Stimulated activated CD4-positive, alpha-beta T cell treated with anti-CD3 and anti-CD28 coated beads, Interleukin-15, amount 100 ng/mL, for 1 hour (primary cell): ENCODE data around the gene DNAJC12.
"Not testable (repeated sequence)": the region's sequence is repeated elsewhere in the genome, so short reads cannot be mapped to it uniquely, and the experiment has no call there.

Experiments
- DNase-seq, 2 donors: peaks; one replicate each; pipeline ENCODE4 v3.0.0-alpha.2; 2020; ENCODE audit warnings: low read depth in 1 of 2, low spot score in 1 of 2

DNAJC12 gene

GRCh38 chr10:67837541-67838314 lies at the start of gene DNAJC12:
DNAJC12 (minus strand) TSS chr10:67838188; CDS start chr10:67838011, 177 bp downstream.
- DNase-seq: no peak

- DNase-seq: peak; percentile 46 to 56
These were observed 47.1 kb upstream of the DNAJC12 start for GRCh38 chr10:67884842-67885670.

- DNase-seq: peak; percentile 90 to 92
These were observed 46.4 kb upstream of the DNAJC12 start, which contains the start of gene SIRT1 for GRCh38 chr10:67884313-67884841. SIRT1 (plus strand) TSS chr10:67884656; CDS start chr10:67884722, 66 bp downstream.

GRCh38 chr10:67883710-67884312 lies 45.8 kb upstream of the DNAJC12 start:
- no peak for DNase-seq

- no peak for DNase-seq
These were observed 40.1 kb upstream of the DNAJC12 start for GRCh38 chr10:67878133-67878532.

GRCh38 chr10:67877421-67877820 lies 39.4 kb upstream of the DNAJC12 start:
- not testable (repeated sequence) for DNase-seq

- no peak for DNase-seq
These were observed 37.6 kb upstream of the DNAJC12 start for GRCh38 chr10:67875340-67876238.

GRCh38 chr10:67869996-67870395 lies 32.0 kb upstream of the DNAJC12 start:
- no peak for DNase-seq

GRCh38 chr10:67868132-67868531 lies 30.1 kb upstream of the DNAJC12 start:
- DNase-seq: no peak

GRCh38 chr10:67864607-67865371 lies 26.8 kb upstream of the DNAJC12 start:
- DNase-seq: no peak

GRCh38 chr10:67863094-67863493 lies 25.1 kb upstream of the DNAJC12 start:
- no peak for DNase-seq

GRCh38 chr10:67861750-67862432 lies 23.9 kb upstream of the DNAJC12 start:
- DNase-seq: no peak

GRCh38 chr10:67858971-67859370 lies 21.0 kb upstream of the DNAJC12 start:
- no peak for DNase-seq

- DNase-seq: no peak
These were observed 15.5 kb upstream of the DNAJC12 start for GRCh38 chr10:67853512-67853911.

GRCh38 chr10:67852761-67853160 lies 14.8 kb upstream of the DNAJC12 start:
- no peak for DNase-seq

- no peak for DNase-seq
These were observed 13.2 kb upstream of the DNAJC12 start for GRCh38 chr10:67851186-67851585.

- peak; percentile 81 to 89 for DNase-seq
These were observed 11.5 kb upstream of the DNAJC12 start for GRCh38 chr10:67849331-67850011.

GRCh38 chr10:67843284-67843683 lies 5.3 kb upstream of the DNAJC12 start:
- no peak for DNase-seq
